ENCODE results near the gene KCNK2.

KCNK2 gene

GRCh38 chr1:215082532-215083382 lies at the start of gene KCNK2:
Gene KCNK2 (plus strand): TSS chr1:215082737. CDS start chr1:215083386, 649 bp downstream.
- H3K27me3 Mint-ChIP-seq (ENCODE audit: low read depth, poor library complexity), result peaks cover 96% of the 10 kb centered on the region

GRCh38 chr1:215032911-215033526 lies 49.5 kb upstream of the KCNK2 start:
- Mint-ChIP-seq H3K9me3 (no peaks in the 10 kb centered on the region), H3K4me3 (no peak overlapping the region), H3K27ac (no peak overlapping the region), H3K27me3 (ENCODE audit: low read depth, poor library complexity) (peaks cover 20% of the 10 kb centered on the region), H3K36me3 (ENCODE audit: low read depth) (no peaks in the 10 kb centered on the region), H3K4me1 (no peaks in the 10 kb centered on the region)
- TF ChIP-seq CTCF (IDR thresholded peaks at IDR 0.05), result no peak
- no peak for DNase-seq

More at GRCh38 chr1:215082532-215083382, at the start of gene KCNK2:
- no peak for TF ChIP-seq CTCF (IDR thresholded peaks at IDR 0.05)
- no peak within 1 kb of the TSS for H3K27ac Mint-ChIP-seq
- DNase-seq, result peak; percentile 56
- no peaks in the 10 kb centered on the region for H3K36me3 Mint-ChIP-seq (ENCODE audit: low read depth)
- no peaks in the 10 kb centered on the region for H3K9me3 Mint-ChIP-seq
- peak within 1 kb of the TSS; percentile 86 for H3K4me3 Mint-ChIP-seq
- H3K4me1 Mint-ChIP-seq, result peaks cover 24% of the 10 kb centered on the region

- H3K4me1 Mint-ChIP-seq, result no peaks in the 10 kb centered on the region
These were observed 42.3 kb upstream of the KCNK2 start for GRCh38 chr1:215040190-215040589.

GRCh38 chr1:215043401-215043800 lies 39.1 kb upstream of the KCNK2 start:
- Mint-ChIP-seq H3K27ac (no peak overlapping the region), H3K36me3 (ENCODE audit: low read depth) (no peaks in the 10 kb centered on the region), H3K4me3 (no peak overlapping the region), H3K9me3 (no peaks in the 10 kb centered on the region), H3K4me1 (no peaks in the 10 kb centered on the region), H3K27me3 (ENCODE audit: low read depth, poor library complexity) (no peaks in the 10 kb centered on the region)
- DNase-seq, result no peak
- TF ChIP-seq CTCF (IDR thresholded peaks at IDR 0.05), result no peak

More at GRCh38 chr1:215040190-215040589, 42.3 kb upstream of the KCNK2 start:
- Mint-ChIP-seq H3K27me3 (ENCODE audit: low read depth, poor library complexity) (peaks cover 4% of the 10 kb centered on the region), H3K4me3 (no peak overlapping the region), H3K27ac (no peak overlapping the region), H3K36me3 (ENCODE audit: low read depth) (no peaks in the 10 kb centered on the region), H3K9me3 (no peaks in the 10 kb centered on the region)
- no peak for TF ChIP-seq CTCF (IDR thresholded peaks at IDR 0.05)
- DNase-seq, result no peak

GRCh38 chr1:215044151-215044550 lies 38.4 kb upstream of the KCNK2 start:
- Mint-ChIP-seq H3K9me3 (no peaks in the 10 kb centered on the region), H3K4me3 (no peak overlapping the region), H3K36me3 (ENCODE audit: low read depth) (no peaks in the 10 kb centered on the region), H3K4me1 (no peaks in the 10 kb centered on the region), H3K27me3 (ENCODE audit: low read depth, poor library complexity) (no peaks in the 10 kb centered on the region), H3K27ac (no peak overlapping the region)
- DNase-seq, result no peak
- no peak for TF ChIP-seq CTCF (IDR thresholded peaks at IDR 0.05)

Measured in nephron progenitor cell (in vitro differentiated cells).